NOMO-1 (cell line): ENCODE results near the gene ADAMTS7.
A peak's percentile ranks its signal among the peaks of the same experiment; 100 is the strongest.
"Not testable (repeated sequence)": the region's sequence is repeated elsewhere in the genome, so short reads cannot be mapped to it uniquely, and the experiment has no call there.

Experiments
- DNase-seq, 2 experiments: peaks; one replicate each; lab custom pipeline; 2025; ENCODE audit not compliant: unreplicated experiment in 2 of 2; lab: John Stamatoyannopoulos, UW

ADAMTS7 gene

GRCh38 chr15:78830514-78831228, 19.4 kb upstream of the ADAMTS7 start:
- no peak for DNase-seq

GRCh38 chr15:78828920-78829319, 17.7 kb upstream of the ADAMTS7 start:
- DNase-seq = no peak

GRCh38 chr15:78822514-78822913, 11.2 kb upstream of the ADAMTS7 start:
- DNase-seq = no peak

GRCh38 chr15:78811825-78812183, 540 bp upstream of the ADAMTS7 start:
- DNase-seq = no peak

GRCh38 chr15:78810362-78811123, 721 bp downstream of the ADAMTS7 start:
- no peak for DNase-seq

- DNase-seq = no peak
These were observed 1.3 kb downstream of the ADAMTS7 start for GRCh38 chr15:78810003-78810361.

- DNase-seq = peak in 1 of 2 experiments; percentile 36
These were observed 2.7 kb downstream of the ADAMTS7 start for GRCh38 chr15:78808550-78808949.

- DNase-seq = no peak
These were observed 3.9 kb downstream of the ADAMTS7 start for GRCh38 chr15:78807359-78807758.

- no peak for DNase-seq
These were observed 6.9 kb downstream of the ADAMTS7 start for GRCh38 chr15:78804391-78804792.

GRCh38 chr15:78800806-78801205, 10.5 kb downstream of the ADAMTS7 start:
- DNase-seq = no peak

- DNase-seq = no peak
These were observed 11.1 kb downstream of the ADAMTS7 start for GRCh38 chr15:78800189-78800588.

- not testable (repeated sequence) for DNase-seq
These were observed 12.2 kb downstream of the ADAMTS7 start for GRCh38 chr15:78799102-78799501.

GRCh38 chr15:78798355-78798754, 12.9 kb downstream of the ADAMTS7 start:
- DNase-seq = not testable (repeated sequence)

- no peak for DNase-seq
These were observed 13.3 kb downstream of the ADAMTS7 start for GRCh38 chr15:78797951-78798350.

GRCh38 chr15:78796510-78796909, 14.8 kb downstream of the ADAMTS7 start:
- no peak for DNase-seq

GRCh38 chr15:78795043-78795442, 16.2 kb downstream of the ADAMTS7 start:
- no peak for DNase-seq

GRCh38 chr15:78794446-78794845, 16.8 kb downstream of the ADAMTS7 start:
- not testable (repeated sequence) for DNase-seq

GRCh38 chr15:78791357-78791756, 19.9 kb downstream of the ADAMTS7 start:
- no peak for DNase-seq

- DNase-seq = no peak
These were observed 21.2 kb downstream of the ADAMTS7 start for GRCh38 chr15:78790027-78790426.

GRCh38 chr15:78789615-78790014, 21.6 kb downstream of the ADAMTS7 start:
- no peak for DNase-seq

GRCh38 chr15:78788016-78788660, 23.1 kb downstream of the ADAMTS7 start:
- DNase-seq = no peak

GRCh38 chr15:78782402-78782801, 28.9 kb downstream of the ADAMTS7 start:
- not testable (repeated sequence) for DNase-seq
